ENCODE results near the gene RAB3IL1. TPM values are rescaled to one million over a fixed set of nuclear protein-coding genes. Genes with fewer than 3 reads are reported as not detected.
A peak's percentile ranks its signal among the peaks of the same experiment; 100 is the strongest.

Gene RAB3IL1
- total and polyA plus RNA-seq, 9 of the 15 experiments (the other 6 are each of a cell fraction or from before 2014, with no cell fraction given): 0.15 to 42.6 (median 15.5) TPM

GRCh38 chr11:61963282-61964057 is 46.1 kb upstream of the RAB3IL1 start (continued):
- peak; percentile 78; the same call in 1 of the 2 replicates for TF ChIP-seq E4F1 (CRISPR knock-in tag; IDR thresholded peaks at IDR 0.05; ENCODE audit: borderline replicate concordance)
- TF ChIP-seq ZMIZ1 (IDR thresholded peaks at IDR 0.05; ENCODE audit: low read depth in 2 of 2, low read length in 2 of 2): peak in 1 of 2 experiments; percentile 61; a peak in 3 of 4 replicates
- no peak for TF ChIP-seq SRSF9 (IDR thresholded peaks at IDR 0.05; ENCODE audit: borderline replicate concordance, low read depth, low read length)
- no peak for TF ChIP-seq SMAD2 (IDR thresholded peaks at IDR 0.05; ENCODE audit: low read depth, low read length)
- TF ChIP-seq ZBTB17 (CRISPR knock-in tag; IDR thresholded peaks at IDR 0.05): 0 out of 2 replicates have a peak, but pooled peaks have one; percentile 4
- TF ChIP-seq THRB (CRISPR knock-in tag; conservative IDR thresholded peaks at IDR 0.05): peak; percentile 97
- TF ChIP-seq CHD4 (IDR thresholded peaks at IDR 0.05; ENCODE audit: insufficient read depth, insufficient replicate concordance, low read depth, low read length, poor library complexity, severe bottlenecking): no peak
- TF ChIP-seq ZEB2 (IDR thresholded peaks at IDR 0.05): no peak
- TF ChIP-seq CREB1 (IDR thresholded peaks at IDR 0.05): peak; percentile 21; the same call in 1 of the 2 replicates
- TF ChIP-seq CREB1 (CRISPR knock-in tag; IDR thresholded peaks at IDR 0.05): no peak
- no peak for TF ChIP-seq ZNF197 (CRISPR knock-in tag; IDR thresholded peaks at IDR 0.05; ENCODE audit: low read depth)
- TF ChIP-seq ZSCAN32 (CRISPR knock-in tag; IDR thresholded peaks at IDR 0.05): peak; percentile 69
- peak; percentile 62 to 65; a peak in 3 of 4 replicates for TF ChIP-seq MNT (conservative IDR thresholded peaks at IDR 0.05)
- 0 out of 2 replicates have a peak, but pooled peaks have one; percentile 46 for TF ChIP-seq ZNF174 (CRISPR knock-in tag; IDR thresholded peaks at IDR 0.05)
- TF ChIP-seq NEUROD1 (IDR thresholded peaks at IDR 0.05; ENCODE audit: borderline replicate concordance, low read depth, low read length, partially characterized antibody): no peak
- TF ChIP-seq ZNF551 (CRISPR knock-in tag; IDR thresholded peaks at IDR 0.05): peak; percentile 26; the same call in 1 of the 2 replicates
- TF ChIP-seq FOXP1 (CRISPR knock-in tag; IDR thresholded peaks at IDR 0.05): no peak
- peak; percentile 77; the same call in 1 of the 2 replicates for TF ChIP-seq KLF10 (CRISPR knock-in tag; IDR thresholded peaks at IDR 0.05)

Measured in K562 (cell line).